GM11168 (cell line): Measurements from ENCODE around the gene TRIM4.

Experiments
- in situ Hi-C: fragments of 300-500 bp; cut with MboI; formaldehyde crosslinking; loops from one replicate; pipeline ENCODE4 v1.12.0; 2022; ENCODE audit warnings: low sequenced_read_pairs; ENCODE audit not compliant: unreplicated experiment

Gene TRIM4

DNA sequence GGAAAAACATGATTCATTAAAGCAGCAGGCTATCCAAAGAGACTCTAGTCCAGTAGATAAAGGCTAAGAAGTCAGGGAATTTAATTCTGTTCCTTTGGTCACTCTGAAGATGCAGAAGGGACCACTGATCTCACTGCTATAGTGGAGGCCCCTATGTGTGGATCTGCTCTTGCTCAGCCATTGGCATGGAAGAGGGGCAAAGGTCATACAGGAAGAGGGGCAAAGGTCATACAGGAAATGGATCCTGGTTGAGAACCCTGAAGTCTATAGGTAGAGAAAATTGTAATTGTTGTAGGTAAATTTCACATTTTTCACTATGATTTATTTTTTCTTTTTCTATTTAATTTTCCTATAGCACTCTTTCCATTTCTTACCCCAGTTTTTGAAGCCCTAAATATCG is 64.1 kb downstream of the TRIM4 start:
- in situ Hi-C loops = no loop called here

DNA sequence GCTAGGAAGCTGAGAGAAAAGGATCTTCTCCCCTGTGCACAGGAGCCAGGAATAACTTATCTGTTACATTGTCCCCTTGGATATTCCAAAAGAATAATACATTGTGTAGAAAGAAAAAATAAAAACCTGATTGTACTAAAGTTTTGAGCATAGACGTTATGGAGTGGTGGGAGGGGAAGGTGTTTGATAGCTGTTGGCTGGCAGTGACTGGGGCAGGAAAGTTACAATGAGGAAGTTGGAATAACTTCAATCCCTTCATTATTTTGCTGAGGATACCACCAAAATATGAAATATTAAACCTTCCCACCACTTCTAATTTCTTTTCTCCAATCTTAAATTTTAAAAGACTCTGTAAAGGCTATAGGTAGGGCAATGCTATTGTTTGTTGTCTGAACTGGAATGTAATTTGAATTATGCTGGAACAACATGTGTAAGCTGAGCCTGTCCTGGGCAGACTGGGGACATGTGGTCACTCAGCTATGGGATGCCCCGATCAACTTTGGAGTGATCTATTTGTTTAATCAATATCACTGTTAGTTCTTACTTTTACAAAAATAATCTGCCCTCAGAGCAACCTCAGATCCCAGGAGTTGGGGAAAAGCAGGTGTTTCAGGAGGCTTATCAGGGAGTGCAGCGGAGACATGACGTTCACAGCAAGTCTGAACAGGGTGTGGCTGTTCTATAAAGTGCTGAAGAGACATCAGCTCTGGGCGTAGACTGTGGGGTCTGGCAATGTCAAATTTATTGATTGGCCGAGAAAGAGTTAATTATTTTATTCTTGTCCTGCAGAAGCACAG is 70.7 kb downstream of the TRIM4 start:
- in situ Hi-C loops = no loop called here

DNA sequence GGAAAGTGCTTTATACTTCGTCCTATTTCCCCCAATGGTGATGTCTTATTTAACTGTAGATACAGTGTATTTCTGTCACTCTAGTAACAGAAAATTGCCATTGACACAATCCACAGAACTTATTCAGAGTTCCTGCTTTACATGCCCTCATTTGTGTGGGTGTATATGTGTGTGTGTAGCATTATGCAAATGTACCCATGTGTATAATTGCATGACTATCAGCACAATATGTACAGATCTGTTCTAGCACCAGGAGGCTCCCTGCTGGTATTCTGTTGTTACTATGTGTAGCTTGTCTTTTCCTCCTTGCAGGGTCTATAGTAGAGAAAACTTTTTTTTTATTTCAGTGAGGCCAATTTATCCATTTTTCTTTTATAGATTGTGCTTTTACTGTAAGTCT is 75.0 kb downstream of the TRIM4 start:
- in situ Hi-C loops = no loop called here

DNA sequence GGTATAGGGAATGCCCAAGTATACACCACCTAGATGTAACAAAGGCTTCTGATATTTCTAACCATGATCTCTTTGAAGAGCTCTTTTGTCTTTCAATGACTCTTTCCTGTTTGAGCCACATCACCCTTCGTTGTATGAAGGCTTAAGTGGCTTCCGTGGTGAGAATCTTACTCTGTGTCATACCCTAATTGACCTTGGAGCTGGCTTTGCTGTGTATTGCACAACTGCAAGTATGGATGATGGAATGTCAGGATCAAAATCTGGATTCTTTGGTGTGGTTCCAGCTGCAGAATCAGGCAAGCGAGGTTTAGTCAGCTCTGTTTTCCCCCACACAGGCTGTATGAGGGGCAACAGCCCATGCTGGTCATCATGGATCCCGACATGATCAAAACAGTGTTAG is 75.5 kb downstream of the TRIM4 start:
- in situ Hi-C loops = no loop called here

DNA sequence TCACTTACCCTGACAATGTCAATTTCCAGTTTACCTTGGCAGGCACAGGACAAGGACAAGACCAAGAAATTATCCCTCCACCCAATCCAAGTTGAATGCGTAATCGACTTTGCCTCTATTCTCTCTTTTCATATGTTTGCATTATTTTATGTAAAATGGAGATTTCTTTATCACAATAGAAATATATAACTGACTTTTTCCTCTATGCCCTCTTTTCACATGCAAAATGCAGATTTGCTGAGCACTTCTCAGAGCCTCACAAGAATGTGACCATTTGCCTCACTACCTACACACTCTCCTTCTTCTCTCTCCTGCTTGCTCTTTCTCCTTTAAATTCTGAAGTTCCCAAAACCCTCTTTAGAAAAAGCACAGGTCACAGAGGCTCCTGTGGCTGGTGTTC is 76.4 kb downstream of the TRIM4 start:
- in situ Hi-C loops = no loop called here
